SHP77 (cell line): ENCODE data around the gene PDE10A.

Source experiments
- DNase-seq, 2 experiments: peaks; one replicate each; lab custom pipeline; 2025; lab: John Stamatoyannopoulos, UW

Gene PDE10A

DNA sequence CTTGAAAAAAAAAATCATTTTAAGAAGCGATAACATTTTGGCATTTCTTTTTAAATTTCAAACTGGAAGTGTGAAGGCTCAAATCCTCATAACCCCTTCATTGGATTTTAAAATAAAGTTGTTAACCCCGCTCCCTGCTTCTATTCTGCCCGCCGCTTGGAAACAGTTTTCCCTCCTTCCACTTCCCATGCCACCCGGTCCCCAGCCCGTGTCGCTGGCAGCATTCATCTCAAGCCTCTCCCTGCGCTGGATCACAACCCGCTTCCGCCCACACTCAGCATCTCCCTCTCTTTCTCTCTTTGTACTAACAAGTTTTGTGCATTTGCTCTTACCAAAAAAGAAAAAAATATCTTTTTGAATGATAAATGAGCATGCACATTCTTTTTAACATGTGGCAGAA is 15.4 kb upstream of the PDE10A start:
- no peak for DNase-seq

DNA sequence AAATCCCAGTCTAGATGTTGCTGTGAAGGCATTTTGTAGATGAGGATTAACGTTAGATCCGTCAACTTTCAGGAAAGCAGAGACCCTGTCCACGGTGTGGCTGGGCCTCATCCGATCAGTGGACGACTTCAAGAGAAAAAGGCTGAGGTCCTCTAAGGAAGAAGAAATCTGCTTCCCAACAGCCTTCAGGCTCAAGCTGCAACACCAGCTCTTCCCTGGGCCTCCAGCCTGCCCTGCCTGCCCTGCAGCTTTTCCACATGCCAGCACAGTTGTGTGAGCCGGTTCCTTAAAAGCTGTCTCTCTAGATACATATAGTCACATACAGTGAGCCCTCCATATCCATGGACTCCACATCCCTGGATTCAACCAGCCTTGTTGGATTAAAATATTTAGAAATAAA is 14.1 kb upstream of the PDE10A start:
- DNase-seq: no peak

DNA sequence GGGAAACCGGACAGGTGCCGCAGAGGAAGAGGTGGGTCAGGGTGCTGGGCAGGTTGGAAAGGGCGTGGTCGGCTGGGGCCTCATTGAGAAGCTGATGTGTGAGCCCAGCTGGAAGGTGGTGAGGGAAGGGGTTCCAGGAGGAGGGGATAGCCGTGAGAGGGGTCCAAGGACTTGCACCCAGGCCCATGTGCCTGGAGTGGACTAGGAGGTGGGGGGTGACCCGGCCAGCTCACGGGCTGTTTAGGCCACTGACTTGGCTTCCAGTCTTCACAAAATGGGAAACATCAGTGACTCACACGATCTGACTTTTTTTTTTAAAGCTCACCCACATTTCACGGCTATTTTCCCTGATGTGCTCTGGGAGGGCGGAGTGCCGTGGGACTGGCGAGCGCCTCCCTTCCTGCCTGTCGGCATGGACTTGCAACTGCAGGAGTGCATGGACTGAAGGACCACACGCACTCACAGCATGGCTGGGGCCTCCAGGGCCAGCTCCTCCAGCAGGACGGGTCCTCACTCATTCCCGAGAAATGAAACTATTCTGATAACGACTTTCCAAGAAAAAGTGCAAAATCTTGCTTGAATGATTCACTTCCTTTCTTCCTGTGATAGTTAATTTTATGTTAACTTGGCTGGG is 13.5 kb upstream of the PDE10A start:
- DNase-seq: no peak

DNA sequence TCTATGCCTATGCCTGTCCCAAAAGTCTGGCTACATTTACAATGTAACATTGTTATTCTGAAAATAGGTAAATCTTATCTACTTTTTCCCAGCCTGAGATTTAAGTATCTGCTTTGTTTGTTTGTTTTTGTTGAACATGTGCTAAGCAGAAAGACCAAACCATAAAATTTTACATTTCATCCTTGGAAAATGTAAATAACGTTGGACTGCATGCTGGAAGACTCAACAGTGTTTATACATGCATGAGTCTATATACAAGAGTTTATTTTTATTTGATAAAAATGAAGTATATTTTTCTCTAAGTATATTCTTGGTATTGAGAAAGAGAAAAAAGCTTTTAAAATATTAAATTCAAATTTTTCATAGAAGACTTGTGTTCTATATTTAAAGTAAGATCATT is 12.1 kb upstream of the PDE10A start:
- DNase-seq: no peak

DNA sequence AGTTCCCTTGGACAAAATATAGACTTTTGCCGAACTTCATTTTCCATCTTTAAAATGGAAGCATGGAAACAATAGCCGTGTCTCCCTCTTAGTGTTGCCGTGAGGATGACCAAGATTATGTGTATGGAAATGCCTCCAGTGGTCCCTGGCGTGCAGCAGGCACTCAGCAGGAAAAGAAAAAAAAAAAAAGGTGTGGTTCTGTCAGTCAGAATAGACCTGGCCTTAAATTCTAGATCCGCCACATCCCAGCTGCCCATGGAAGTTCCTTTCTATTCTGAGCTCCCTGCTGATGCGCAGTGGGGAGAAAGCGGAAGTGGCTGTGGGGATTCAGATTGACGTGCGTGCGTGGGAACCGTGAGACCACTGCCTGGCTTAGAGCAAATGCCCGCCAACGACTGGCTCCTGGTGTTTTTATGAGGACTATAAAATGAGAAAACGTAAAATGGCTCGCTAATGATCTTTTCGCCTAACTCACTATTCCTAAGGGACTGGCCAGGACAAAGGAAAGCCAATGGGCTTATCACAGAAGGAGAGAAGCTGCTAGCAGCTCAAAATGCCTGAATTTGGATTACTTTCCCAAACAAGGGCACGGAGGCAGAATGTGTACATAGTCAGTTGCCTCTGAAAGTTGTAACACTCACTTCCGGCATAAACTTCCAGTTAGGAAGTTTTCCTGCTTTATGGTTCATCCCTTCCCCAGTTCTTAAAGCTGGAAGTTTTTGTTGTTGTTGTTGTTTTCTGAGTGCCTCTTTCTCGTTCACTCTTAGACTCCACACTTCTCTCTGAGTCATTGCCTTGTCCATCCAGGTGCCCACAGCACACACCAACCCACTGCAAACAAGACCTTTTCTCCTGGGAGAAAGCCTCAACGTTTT is 11.4 kb upstream of the PDE10A start:
- DNase-seq: no peak

DNA sequence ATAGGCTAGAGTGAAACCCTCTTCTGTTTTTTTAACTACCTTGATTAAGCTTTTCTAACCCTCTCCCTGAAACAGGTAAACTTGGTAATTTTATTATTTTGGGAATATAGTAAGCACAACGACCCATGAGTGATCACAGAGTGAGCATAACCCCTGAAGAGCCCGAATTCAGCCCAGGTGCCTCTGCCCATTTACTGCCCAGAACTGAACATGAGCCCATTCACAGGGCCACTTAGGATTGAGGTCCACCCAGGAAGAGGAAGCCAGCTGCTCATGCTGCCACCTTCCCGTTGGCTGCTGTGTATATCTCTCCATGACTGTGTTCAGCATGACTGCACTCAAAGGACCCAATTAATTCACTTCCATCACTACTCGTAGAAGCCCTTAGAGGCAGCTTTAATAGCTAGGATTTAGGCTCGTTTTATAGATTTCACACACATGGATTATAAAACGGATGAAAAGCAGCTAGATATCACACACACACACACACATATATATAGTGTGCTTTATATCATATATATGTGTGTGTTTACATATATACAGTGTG is 8.3 kb upstream of the PDE10A start:
- peak; percentile 85 to 91 for DNase-seq

DNA sequence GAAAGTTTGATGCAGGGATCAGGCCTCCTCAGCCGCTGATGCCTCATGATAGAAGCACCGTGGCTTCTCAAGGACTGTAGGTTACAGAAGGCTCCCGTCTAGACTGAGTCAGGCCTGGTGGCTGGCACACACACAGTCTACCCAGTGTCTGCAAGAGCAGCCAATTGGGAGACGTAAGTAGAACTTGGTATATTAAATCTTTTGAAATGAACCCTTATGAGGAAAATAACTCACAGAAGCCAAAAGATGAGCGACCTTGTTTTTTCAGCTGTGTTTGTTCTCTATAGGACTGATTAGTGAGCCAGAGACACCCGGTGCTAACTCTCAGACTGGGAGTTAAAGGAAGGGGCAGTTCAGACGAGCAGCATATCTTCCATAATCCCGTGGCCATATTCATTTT is 5.9 kb upstream of the PDE10A start:
- DNase-seq: peak; percentile 81

DNA sequence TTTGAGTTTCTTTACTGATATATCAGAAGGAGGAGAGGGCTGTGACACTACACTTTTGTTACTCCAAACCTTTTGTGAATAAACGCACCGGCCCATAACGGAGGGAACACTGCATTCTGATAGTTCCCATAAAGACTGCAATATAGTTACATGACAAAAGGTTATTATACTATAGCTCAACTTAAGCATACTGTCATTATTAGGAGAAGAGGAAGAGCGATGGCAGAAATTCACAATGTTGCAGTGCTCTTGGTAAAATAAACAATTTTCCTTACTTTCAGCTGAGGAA is 2.3 kb upstream of the PDE10A start:
- no peak for DNase-seq

DNA sequence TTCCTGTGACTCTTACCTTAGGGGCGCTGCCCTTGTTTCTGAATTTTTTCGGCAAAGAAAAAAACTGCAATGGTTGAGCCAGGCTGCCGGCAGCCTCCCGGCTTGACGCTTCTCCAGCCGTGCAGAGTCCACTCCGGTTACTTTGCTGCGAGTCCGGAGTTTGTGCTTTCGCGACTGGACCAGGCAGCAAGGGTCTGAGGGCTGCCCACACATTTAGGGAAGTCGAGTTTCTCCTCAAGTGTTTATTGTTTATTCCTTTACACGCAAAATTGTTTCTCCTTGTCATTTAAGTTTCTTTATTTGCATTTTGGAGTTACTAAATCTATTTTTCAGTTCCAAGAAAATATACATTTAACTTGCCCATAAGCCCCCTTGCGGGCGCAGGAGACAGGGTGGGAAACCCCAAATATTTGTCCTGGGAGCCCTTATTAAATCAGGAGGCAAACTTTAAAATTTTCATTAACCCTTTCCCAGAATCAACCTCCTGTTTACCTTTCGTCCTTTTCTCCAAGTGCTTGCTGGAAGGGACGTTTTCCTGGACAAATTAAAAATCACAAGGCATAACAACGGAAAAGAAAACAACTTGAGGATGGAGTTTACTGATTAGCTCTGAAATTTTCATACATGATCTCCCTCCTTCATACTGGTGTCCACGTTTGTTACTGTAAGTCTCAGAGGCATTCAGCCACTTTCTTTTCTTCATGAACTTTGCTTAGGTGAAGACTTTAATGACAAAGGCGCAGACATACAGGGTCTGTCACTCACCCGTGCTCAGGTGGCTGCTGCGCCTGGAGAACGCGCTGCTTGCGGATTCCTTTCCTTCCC is 1.7 kb upstream of the PDE10A start:
- no peak for DNase-seq

DNA sequence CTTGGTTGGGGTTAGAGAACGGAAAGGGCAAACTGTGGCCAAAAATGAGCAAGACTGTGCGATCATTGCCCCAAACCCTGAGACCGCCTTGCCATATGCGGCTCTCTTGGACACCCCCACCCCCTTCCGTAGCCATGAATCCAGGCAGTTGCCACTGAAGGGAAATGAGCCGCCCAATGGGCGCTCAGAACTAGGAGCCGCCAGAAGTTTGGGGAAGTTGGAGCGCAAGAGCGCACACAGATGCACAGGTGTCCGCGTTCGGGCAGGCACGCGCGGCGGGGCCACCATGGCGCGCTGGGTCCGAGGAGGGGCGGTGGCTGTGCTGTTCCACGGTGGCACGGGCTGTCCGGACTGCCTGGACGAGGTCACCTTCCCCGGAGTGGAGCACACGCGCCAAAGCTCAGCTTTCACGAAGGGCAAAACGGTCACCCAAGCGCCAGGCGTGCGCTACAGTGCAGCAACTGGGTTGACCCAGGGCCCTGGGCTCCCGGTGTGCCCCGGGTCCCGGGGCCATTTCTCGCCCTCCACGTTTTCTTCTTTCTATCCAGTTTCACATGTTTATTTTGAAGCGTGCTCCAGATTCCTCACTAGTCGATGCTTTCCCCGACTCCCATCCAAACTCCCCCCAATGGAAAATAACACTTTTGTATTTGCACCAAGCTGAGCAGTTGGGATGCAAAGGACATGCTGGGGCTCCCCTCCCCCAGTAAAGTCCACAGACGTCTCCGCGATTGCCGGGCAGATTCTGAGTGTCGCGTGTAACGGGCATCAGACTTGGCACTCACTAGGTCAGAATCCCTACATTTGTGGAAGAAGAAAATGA is 906 bp upstream of the PDE10A start:
- no peak for DNase-seq

DNA sequence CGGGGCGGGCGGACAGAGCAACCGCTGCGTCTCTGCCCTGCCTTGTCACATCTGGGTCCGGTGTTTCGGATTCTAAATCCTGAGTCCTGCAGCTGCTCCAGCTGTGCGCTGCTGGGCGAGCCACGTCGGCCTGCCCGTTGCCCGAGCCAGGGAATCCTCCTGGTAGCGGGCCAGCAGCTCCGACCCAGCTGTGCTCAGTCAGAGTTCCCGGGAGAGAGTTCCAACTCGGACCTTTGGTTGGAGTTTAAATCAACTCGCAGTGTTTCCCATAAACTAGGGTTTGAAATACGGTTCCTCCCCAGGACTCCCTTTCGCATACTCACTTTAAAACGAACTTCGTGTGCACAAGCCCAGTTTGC is 315 bp upstream of the PDE10A start:
- peak in 1 of 2 experiments; percentile 55 for DNase-seq

DNA sequence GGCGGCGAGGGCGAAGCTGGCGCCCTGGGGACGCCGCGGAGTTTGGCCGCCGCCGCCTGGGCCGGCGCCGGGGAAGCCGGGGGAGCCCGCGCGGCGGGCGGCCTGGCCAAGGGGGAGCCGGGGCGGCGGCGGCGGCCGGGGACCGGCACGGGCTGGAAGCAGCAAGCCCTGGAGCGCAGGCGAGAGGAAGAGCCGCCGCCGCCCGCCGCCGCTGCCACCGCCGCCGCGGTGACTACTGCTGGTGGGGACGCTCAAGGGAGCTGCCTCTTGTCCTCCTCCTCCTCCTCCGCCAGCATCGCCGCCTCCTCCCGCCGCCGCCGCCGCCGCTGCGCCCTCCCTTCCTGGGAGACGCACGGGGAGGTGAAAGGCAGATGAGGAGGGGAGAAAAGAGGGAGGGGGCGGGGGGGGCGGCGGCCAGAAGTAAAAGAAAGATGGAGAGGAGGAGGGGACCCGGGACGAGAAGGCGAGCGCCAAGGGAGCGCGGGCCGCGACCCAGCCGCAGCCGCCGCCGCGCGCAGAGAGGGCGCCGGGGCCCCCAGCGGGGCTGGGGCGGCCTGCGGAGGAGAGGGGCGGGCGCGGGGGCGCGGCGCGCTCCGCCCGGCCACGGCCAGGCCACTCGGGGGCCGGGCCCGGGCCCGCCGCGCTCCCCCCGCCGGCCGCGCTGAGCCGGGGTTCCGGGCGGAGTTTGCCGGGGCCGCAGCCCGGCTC is 846 bp downstream of the PDE10A start:
- DNase-seq: peak in 1 of 2 experiments; percentile 41

DNA sequence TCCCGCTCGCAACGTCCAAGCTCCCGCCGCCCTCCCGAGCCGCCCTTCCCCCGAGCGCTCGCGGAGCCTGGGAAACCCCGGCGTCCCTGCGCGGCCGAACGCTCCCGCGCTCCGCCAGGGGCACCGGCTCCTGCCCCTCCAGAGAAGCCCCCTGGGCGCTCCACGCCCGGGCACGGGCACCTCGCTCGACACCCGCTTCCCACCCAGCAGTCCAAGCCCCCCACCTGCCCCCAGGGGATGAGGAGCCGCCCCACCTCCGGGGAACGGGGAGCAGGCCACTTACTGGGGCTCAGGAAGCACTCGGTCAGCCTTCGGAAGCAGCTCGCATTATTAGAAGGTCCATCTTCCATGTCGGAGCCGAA is 1.4 kb downstream of the PDE10A start:
- no peak for DNase-seq

DNA sequence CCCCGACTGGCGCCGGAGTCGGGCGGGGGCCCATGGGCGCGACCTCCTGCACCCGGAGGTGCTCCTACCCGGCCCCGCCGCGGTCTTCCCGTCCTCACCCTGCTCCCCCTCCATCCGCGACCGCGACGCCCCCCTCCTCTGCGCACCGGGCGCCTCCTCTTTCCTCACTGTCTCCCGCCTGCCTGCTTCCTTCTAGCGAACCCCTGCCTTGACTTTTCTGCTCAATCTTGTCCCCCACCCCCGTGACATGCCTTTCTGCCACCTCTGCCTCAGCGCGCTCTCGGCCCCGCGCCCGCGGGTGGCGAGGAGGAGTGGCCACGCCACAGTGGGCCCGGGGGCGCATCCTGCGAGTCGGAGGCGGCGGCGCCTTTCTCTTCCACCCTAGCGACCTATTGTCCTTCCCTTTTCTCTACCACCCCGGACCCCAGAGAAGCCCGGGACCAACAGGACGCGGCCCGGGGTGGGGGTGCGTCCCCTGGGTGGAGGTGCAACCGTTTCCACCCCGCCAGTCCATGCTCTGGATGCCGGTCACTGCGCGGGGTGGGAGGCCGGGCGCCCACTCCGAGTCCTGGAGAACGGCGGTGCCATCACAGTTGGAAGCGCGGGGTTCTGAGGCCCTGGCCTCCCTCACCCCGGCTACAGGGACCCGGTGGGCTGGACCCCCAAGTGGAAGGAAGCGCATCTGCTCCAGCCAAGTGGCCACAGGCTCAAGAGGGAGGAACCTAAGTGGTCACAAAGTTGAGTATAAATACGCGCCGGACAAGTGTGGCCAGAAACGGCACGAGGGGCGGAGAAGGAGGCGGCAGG is 2.0 kb downstream of the PDE10A start:
- peak in 1 of 2 experiments; percentile 29 for DNase-seq

DNA sequence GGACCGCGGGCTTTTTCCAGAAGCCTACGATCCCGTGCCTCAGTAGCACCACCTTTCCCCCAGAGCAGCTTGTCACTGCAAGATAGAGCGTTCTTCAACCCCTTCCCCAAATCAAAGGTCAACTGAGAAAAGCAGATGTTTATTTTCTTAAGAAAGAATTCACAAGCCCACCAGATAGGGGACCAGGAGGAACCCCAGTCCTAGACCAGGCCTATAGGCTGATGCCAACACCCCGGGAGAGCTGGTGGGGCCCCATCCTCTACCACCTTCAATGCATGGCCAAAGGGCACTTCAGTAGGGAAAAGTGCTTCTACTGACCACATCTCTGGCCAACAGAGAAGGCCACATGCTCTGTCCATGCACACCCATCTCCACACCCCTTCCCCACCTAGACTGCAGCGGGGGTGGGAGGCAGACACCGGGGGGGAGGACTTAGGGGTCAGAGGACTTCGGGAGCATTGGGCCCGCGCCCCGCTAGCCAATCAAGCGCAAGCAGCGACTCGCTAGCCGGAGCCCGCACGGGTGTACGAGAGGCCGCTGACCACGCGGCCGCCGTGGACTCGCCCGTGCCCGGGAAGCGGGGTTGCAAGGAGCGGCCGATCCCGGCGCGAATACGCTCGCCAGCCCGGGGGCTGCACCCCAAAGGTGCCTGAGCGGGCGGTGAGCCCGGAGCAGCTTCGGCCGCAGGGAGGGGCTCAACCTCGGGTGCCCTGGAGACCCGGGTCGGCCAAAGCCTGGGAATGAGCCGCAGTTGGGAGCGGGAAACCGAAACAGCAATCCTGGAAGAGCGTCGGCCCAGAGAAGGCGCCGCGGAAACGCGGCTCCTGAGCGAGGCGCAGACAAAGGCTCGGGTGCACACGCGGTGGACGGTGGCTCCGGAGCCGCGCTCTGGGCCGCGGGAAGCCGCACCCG is 2.8 kb downstream of the PDE10A start:
- peak in 1 of 2 experiments; percentile 39 for DNase-seq

DNA sequence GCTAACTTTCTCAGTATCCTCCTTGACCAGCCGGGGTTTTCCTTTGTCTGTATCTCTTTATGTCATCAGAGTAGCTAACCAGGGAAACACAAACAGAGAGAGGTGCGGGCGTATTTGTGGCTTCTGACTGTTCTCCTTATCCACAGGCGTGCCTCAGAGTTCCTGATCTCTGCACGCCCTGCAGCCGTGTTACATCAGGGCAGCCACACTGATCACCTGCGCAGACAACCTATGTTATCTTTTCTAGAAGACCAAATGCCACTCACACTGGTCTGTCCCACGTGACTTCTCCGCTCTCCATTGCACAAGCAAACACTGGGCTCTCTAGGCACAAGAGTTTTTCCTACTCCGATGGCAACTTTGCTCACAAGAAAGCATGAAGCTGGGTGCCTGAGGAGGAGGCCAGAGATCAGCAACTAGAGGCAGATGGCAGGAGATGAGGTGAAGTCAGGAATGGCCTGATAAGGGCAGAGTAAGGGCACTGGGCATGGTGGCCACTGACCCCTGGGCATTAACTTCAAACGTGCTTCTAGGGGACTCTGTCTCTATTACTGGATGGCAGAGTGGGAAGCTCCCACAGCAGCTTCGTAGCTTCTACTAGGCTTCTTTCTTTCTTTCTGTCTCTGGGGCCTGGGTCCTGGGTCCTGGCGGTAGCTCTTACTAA is 4.5 kb downstream of the PDE10A start:
- no peak for DNase-seq

DNA sequence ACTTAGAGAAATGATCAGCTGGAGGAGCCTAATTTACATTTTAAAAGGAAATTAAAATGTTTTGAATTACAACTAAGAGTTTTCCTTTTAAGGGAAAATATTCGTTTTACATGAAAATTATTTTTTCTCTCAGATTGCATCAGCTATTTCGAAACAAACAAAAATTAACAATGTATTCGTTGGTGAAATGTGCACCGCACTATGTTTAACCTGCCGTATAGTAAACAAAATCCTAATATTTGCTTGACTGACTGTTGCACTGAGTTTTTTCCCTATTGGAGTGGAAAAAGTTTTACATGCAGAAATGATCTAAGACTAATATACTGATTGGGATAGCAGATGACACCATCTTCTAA is 5.7 kb downstream of the PDE10A start:
- DNase-seq: no peak

DNA sequence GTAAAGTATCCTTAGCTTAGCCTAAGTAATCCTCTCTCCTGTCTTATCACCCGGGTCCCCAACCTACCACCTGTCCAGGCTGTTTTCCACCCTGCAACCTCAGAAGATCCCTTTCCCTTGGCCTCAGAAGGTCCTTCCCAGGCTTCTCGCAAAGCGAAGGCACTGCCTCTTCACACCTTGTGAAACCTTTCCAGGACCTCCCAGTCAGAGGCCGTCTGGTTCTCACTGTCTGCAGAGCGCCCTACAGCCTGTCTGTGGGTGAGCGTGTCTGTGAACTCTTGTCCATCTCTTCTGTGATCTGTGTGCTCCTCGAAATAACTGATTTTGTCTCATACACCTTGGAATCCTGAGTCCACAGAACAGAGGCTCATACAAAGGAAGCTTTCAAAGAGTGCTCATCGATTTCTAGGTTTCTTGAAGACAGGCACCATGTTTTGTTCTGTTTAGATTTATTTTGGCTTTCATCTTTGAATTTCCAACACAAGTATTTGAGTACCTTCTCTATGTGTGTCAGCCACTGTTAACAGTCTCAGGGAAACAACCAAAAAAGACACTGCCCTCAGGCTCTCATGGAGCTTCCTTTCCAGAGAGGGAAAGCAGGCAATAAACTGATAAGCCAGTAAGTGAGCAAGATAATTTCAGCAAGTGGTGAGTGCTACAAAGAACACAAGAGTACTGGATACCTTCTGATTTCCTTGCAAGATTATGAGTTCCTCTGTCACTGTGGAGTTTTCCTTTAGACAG is 6.3 kb downstream of the PDE10A start:
- no peak for DNase-seq
